CD4-positive, alpha-beta T cell treated with Interleukin-15 for 1 hour (primary cell): ENCODE measurements around the gene CDCA7.
A peak's percentile ranks its signal among the peaks of the same experiment; 100 is the strongest.
"Not testable (repeated sequence)": the region's sequence is repeated elsewhere in the genome, so short reads cannot be mapped to it uniquely, and the experiment has no call there.

Source experiments
- DNase-seq: peaks from one replicate; pipeline ENCODE4 v3.0.0-alpha.2; 2020

The CDCA7 gene

GRCh38 chr2:173354582-173355131 is at the start of gene CDCA7:
Gene CDCA7, plus strand, starts transcription at chr2:173354872. Its CDS starts 92 bp downstream, at chr2:173354964.
- peak; percentile 31 for DNase-seq

DNA sequence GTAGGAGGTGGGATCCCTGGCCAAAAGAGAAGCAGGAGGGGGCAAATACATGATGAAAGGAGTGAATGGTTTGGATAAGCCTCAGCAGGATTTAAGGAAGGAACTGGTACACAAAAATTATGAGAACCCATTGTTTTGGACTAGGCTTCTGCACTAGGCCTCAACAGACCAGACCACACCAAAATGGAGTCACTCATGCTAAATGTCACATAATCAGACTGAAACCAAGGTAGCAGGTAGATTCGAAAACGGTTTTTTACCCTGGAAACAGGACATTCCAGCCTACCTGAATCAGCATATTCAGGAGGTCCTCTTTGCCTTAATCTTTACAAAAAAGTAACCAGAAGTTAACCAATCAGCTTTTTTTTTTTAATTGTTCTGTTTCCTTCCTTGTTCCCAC is 49.4 kb upstream of the CDCA7 start:
- no peak for DNase-seq

- DNase-seq: no peak
Observed at GRCh38 chr2:173307293-173307692, 47.4 kb upstream of the CDCA7 start.

DNA sequence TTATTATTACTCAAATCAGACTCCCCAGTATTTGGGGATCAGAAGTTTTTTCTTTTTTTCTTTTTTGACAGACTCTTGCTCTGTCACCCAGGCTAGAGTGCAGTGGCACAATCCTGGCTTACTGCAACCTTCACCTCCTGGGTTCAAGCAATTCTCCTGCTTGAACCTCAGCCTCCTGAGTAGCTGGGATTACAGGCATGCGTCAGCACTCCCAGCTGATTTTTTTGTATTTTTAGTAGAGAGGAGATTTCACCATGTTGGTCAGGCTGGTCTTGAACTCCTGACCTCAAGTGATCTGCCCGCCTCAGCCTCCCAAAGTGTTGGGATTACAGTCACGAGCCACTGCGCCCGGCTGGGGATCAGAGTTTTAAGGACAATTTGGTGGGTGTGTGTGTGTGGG is 45.3 kb upstream of the CDCA7 start:
- not testable (repeated sequence) for DNase-seq

DNA sequence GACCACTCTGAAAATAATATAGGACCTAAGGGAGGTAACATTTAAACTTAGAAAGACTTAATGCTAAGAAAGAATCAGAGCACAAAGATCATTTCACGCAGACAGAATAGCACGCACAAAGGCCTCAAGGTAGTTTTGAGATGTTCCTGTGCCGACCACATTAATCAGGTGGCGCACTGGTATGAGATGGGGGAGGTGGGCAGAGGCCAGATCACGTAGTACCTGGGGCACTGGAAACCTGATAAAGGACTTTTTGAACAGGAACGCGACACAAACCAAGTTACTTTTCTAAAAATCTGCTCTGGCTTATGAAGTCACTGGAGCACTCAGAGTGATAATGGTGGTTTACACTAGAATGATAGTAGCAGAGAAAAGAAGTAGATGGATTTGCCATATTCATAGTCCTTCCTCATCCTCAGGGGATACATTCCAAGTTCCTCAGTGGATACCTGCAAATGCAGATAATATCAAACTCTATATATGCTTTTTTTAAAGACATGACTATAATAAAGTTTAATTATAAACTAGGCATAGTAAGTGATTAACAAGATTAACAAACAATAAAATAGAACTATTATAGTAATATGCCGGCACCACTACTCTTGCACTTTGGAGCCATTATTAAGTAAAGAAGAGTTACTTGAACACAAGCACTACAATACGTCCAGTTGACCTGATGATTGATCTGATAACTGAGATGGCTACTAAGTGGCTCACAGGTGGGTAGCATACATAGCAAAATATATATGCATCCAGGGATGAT is 42.6 kb upstream of the CDCA7 start:
- DNase-seq: no peak

DNA sequence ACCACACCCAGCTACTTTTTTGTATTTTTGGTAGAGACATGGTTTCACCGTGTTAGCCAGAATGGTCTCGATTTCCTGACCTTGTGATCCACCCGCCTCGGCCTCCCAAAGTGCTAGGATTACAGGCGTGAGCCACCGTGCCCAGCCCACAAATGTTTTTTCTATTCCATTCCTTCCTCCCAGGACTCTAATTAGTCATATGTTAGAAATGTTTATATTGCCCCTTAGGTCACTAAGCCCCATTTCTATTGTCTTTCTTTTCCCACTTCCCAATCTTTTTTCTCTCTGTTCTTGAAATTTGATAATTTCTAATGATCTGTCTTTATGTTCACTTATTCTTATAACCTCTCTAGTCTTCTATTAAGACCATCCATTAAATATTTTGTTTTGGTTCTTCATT is 31.3 kb upstream of the CDCA7 start:
- DNase-seq: no peak

DNA sequence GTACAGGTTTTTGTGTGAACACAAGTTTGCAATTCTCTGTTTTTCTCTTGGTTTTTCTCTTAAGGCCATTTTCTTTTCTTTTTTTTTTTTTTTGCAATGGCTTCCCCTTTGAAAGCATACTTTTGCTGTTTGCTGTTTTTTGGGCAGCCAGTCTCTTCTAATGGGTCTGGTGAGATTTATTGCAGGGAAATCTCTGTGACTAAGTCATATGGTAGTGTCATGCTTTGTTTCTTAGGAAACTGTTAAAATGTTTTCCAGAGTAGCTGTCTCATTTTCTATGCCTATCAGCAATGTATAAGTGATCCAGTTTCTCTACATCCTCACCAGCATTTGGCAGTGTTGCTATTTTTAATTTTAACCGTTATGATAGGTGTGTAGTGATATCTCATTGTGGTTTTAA is 27.9 kb upstream of the CDCA7 start:
- no peak for DNase-seq

DNA sequence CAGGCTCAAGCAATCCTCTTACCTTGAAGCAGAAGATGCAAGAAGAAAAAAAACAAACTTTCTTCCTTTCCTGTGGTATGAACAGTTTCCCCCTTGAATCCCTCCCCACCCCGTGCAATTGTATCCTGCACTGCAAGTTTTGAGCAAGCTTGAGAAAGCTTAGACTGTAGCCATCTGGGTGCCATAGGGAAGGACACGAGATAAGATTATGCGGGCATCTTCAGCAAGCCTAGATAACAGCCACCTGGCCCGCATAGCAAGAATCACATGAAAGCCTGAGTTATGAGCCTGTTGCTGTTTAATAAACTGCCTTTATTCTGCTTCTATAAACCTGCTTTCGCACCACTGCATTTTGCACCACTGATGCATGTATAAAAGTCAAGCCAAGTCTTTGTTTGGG is 27.3 kb upstream of the CDCA7 start:
- no peak for DNase-seq

DNA sequence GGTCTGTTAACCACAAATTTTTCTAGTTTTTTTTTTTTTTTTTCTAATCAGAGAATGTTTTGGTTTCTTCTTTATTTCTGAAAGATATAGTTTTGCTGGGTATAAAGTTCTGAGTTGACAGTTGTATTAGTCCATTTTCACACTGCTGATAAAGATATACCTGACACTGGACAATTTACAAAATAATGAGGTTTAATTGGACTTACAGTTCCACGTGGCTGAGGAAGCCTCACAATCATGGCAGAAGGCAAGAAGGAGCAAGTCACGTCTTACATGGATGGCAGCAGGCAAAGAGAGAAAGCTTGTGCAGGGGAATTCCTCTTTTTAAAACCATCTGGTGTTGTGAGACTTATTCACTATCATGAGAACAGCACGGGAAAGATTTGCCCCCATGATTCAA is 21.7 kb upstream of the CDCA7 start:
- not testable (repeated sequence) for DNase-seq

DNA sequence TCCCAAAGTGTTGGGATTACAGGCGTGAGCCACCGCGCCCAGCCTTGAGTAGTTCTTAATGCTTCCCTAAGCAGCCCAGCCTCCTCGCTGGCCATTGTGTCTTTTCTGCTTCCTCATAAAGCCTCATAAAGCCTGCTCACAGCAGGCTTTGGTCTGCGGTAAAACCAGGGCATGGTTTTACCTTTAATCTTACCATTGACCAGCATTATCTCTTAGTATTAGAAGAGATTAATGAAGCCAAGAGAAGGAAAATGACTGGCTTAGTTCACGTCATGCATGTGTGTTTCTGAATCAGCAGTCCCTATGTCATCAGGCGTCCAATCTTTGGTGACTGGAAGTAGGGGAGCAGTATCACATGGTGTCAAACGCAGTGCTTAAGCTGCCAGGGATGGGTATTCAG is 14.9 kb upstream of the CDCA7 start:
- no peak for DNase-seq

GRCh38 chr2:173343921-173344320 is 10.8 kb upstream of the CDCA7 start:
- DNase-seq: no peak

DNA sequence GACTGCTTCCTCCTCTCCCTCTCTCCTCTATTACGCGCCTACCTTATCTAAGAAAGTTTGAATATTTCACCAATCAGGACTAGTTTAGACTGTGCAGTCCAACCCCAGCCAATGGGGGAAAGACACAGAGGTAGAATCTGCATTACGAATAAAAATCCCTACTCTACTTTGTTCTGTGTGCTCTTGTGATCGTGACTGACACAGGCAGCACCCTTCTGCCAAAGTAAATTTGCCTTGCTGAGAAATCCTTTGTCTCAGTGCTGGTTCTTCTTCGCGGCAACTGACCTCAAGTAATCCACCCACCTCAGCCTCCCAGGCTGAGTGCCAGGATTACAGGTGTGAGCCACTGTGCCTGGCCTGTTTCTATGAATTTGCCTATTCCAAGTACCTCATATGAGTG is 8.6 kb upstream of the CDCA7 start:
- DNase-seq: no peak

- DNase-seq: no peak
Observed at GRCh38 chr2:173347305-173348168, 7.1 kb upstream of the CDCA7 start.

- no peak for DNase-seq
Observed at GRCh38 chr2:173349287-173349686, 5.4 kb upstream of the CDCA7 start.

- DNase-seq: no peak
Observed at GRCh38 chr2:173350383-173350782, 4.3 kb upstream of the CDCA7 start.

DNA sequence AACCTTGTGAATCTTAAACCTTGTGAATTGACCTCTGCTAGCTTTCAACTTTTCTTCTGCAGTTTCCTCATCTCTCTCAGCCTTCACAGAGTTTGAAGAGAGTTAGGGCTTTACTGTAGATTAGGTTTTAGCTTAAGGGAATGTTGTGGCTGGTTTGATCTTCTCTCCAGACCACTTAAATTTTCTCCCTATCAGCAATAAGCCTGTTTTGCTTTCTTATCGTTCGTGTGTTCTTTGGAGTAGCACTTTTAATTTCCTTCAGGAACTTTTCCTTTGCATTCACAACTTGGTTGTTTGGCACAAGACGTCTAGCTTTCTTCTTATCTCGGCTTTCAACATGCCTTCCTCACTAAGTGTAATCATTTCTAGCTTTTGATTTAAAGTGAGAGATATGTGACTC is 2.8 kb upstream of the CDCA7 start:
- DNase-seq: no peak

- DNase-seq: no peak
Observed at GRCh38 chr2:173353556-173353955, 1.1 kb upstream of the CDCA7 start.

GRCh38 chr2:173354073-173354581 is 545 bp upstream of the CDCA7 start:
- DNase-seq: no peak

DNA sequence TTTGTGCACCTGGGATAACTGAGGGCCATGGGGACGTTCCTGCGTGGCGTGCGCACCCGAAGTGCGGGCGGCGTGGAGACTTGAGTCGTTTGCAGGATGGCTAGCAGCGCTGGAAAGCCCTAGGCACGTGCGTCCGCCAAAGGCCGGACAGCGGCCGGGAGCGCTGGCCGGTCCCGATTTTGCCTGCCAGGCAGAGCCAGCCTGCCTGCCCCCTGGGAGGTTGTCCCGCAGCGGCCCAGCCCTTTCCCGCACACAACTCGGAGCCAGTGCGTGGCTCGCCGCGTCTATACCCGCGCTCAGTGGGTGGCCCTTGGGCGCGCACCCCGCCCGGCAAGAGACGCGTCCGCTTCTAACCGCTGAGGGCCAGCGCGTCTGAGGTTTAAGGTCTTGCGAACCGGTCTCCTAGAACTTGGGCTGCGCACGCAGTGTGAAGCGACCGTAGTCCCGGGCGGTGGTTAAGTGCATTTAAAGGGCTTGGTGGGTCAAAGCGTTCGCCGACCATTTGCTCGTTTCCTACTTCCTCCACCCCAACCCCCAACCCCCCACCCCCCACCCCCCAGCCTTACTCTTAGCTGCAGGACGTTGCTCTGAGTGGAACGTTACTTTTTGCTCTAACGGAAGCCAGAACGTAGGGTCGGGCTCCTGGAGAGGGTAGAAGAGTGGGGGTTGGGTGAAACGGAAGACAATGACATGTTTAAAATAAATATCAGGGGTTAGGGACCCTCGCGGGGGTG is 627 bp downstream of the CDCA7 start:
- DNase-seq: peak; percentile 34

GRCh38 chr2:173355866-173356508 is 1.3 kb downstream of the CDCA7 start:
- DNase-seq: no peak

DNA sequence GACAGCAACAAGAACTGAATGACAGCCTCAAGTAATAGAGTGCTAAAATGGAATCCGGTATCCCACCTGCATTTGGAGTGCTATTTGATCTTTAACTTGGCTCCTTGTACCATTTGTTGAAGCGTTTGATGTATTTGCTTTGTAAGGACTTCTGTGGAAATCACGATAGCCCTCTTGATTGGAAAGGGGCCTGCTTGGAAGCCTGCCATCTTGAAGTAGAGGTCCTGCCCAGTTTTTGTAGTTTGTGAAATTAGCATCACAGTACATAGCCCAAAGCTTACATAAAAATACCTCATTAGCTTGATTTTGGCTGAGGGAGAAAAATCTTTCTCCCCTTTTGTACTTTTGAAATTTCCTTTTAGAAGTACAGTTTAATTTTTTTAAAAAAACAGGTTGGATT is 2.7 kb downstream of the CDCA7 start:
- no peak for DNase-seq

GRCh38 chr2:173358616-173359015 is 3.9 kb downstream of the CDCA7 start:
- no peak for DNase-seq

DNA sequence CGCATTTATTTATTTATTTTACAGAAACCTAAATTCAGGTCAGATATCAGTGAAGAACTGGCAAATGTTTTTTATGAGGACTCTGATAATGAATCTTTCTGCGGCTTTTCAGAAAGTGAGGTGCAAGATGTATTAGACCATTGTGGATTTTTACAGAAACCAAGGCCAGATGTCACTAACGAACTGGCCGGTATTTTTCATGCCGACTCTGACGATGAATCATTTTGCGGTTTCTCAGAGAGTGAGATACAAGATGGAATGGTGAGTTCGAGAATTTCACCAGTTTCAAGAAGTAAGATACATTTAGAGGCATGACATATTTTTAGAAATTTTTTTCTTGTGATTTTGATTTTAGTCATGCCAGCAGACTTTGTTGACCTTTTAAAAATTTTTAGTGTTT is 4.6 kb downstream of the CDCA7 start:
- DNase-seq: no peak
